ENCODE data around the gene RCOR1. TPM values are rescaled to one million over a fixed set of nuclear protein-coding genes. Genes with fewer than 3 reads are reported as not detected.

The RCOR1 gene
- total RNA-seq, 1 experiment from 2014 or later: 34.1 TPM

- H3K27ac Mint-ChIP-seq: no peak overlapping the region
- Histone ChIP-seq H2BK15ac (ENCODE audit: low read depth, low read length) (no peak overlapping the region), H2AK5ac (ENCODE audit: insufficient read length, low read length) (no peak overlapping the region), H3K79me1 (ENCODE audit: insufficient read depth, low read depth, low read length, poor library complexity, severe bottlenecking) (no peaks in the 10 kb centered on the region), H3K27ac (ENCODE audit: insufficient read length, low read depth, low read length) (no peak overlapping the region), H3K23me2 (ENCODE audit: insufficient read length, low read depth, low read length, poor library complexity, severe bottlenecking) (no peaks in the 10 kb centered on the region), H4K91ac (ENCODE audit: insufficient read length, low read depth, low read length) (no peak overlapping the region), H2BK20ac (ENCODE audit: low read depth, low read length, poor library complexity, severe bottlenecking) (no peak overlapping the region), H2BK12ac (ENCODE audit: insufficient read length, low read depth, low read length) (no peak overlapping the region), H3T11ph (ENCODE audit: low read length) (no peak overlapping the region), H3K4me2 (ENCODE audit: insufficient read depth, insufficient read length, low read length) (no peak overlapping the region), H2BK5ac (ENCODE audit: insufficient read length, low read length) (no peak overlapping the region), H3K9ac (ENCODE audit: extremely low read depth, insufficient read length, low read length) (no peak overlapping the region), H3K23ac (ENCODE audit: insufficient read length, low read depth, low read length) (no peak overlapping the region), H3K9me3 (ENCODE audit: control insufficient read depth, low read depth, low read length) (no peaks in the 10 kb centered on the region), H2AFZ (ENCODE audit: low read length) (no peak overlapping the region), H3K14ac (ENCODE audit: insufficient read depth, low read length) (no peak overlapping the region), H3K27me3 (ENCODE audit: insufficient read depth, low read length) (no peaks in the 10 kb centered on the region), H4K5ac (ENCODE audit: insufficient read length, low read depth, low read length) (no peak overlapping the region), H3K18ac (ENCODE audit: insufficient read length, low read depth, low read length) (no peak overlapping the region), H4K8ac (replicated peaks; ENCODE audit: insufficient read length, low read depth, low read length) (no peak overlapping the region), H3K4me1 (ENCODE audit: insufficient read depth, low read length) (peaks cover 5% of the 10 kb centered on the region), H4K20me1 (ENCODE audit: control insufficient read depth, insufficient read depth, insufficient read length) (no peaks in the 10 kb centered on the region), H3K4ac (ENCODE audit: low read depth, low read length) (no peak overlapping the region), H3K79me2 (ENCODE audit: insufficient read depth, low read length) (no peaks in the 10 kb centered on the region; the same call in 1 of the 2 replicates), H2BK120ac (ENCODE audit: low read depth, low read length, poor library complexity, severe bottlenecking) (no peak overlapping the region), H3K56ac (ENCODE audit: insufficient read length, low read depth, low read length) (no peak overlapping the region)
- H3K4me3 Mint-ChIP-seq: no peak overlapping the region
- H3K4me1 Mint-ChIP-seq: peaks cover 41 to 44% of the 10 kb centered on the region in 2 experiments
- DNase-seq: no peak
- TF ChIP-seq CTCF (conservative IDR thresholded peaks at IDR 0.05): no peak
- no CpG with 5 or more reads among the region's 3 CpGs for WGBS (ENCODE audit: extremely low coverage, insufficient read length, low lambda C conversion rate)
- no peaks in the 10 kb centered on the region for H3K9me3 Mint-ChIP-seq
- H3K27me3 Mint-ChIP-seq (ENCODE audit: low read depth): no peaks in the 10 kb centered on the region
- H3K36me3 Mint-ChIP-seq (ENCODE audit: insufficient read depth in 1 of 3, low read depth in 3 of 3): peaks cover 2 to 3% (median 3%) of the 10 kb centered on the region in 3 experiments; a peak in 3 of 7 replicates
These were observed 3.6 kb upstream of the RCOR1 start for GRCh38 chr14:102588821-102589220.
